ENCODE measurements around the gene MYOZ3.

The MYOZ3 gene

DNA sequence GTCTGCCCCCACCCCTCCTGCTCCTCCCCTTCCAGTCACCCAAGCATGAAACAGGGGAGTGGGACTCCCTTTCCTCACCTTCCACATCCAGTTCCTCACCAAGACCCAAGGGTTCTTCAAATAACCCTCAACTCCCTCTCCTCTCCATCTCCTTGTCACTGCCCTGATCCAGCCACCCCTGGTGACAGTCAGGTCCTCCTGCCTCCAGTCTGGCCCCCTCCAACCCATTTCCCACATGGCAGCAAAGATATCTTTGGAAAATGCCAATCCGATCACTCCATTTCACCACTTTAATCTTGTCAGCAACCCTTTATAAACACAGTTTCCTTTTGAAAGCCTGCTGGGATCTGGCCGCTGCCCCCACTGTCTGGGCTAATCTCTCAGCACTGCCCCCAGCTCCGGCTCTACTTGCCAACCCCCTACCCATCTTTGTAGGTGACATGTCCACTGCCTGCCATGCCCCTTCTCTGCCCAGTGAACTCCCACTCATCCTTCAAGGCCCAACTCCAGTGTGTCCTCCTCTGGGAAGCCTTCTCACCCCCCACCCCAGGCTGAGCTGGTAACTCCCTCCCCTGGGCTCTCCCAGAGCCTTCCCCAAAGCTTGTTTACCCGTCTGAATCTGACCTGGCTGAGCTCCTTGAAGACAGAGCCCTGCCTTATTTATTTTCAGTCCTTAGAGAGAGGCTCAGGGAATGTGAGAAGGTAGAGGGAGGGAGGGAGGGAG, 781 bp upstream of the MYOZ3 start:
- H3K27me3 ChIP-seq (ENCODE audit: control insufficient read depth, insufficient read depth, low read length, poor library complexity, severe bottlenecking), result no peaks in the 10 kb centered on the region
- H3K4me1 ChIP-seq (ENCODE audit: control insufficient read depth, insufficient read depth, low read length), result peaks cover 9% of the 10 kb centered on the region
- no peak overlapping the region for H3K4me3 ChIP-seq (ENCODE audit: insufficient read depth, low read depth, low read length)
- H3K27ac ChIP-seq (ENCODE audit: insufficient read depth, low read depth, low read length, poor library complexity, severe bottlenecking), result no peak overlapping the region
- H3K9me3 ChIP-seq (ENCODE audit: control insufficient read depth, low read length), result no peaks in the 10 kb centered on the region
- H3K36me3 ChIP-seq (ENCODE audit: control insufficient read depth, insufficient read depth, low read length), result no peaks in the 10 kb centered on the region
- 53 to 55% methylated on average over 4 of the region's 4 CpGs for WGBS, 2 experiments

DNA sequence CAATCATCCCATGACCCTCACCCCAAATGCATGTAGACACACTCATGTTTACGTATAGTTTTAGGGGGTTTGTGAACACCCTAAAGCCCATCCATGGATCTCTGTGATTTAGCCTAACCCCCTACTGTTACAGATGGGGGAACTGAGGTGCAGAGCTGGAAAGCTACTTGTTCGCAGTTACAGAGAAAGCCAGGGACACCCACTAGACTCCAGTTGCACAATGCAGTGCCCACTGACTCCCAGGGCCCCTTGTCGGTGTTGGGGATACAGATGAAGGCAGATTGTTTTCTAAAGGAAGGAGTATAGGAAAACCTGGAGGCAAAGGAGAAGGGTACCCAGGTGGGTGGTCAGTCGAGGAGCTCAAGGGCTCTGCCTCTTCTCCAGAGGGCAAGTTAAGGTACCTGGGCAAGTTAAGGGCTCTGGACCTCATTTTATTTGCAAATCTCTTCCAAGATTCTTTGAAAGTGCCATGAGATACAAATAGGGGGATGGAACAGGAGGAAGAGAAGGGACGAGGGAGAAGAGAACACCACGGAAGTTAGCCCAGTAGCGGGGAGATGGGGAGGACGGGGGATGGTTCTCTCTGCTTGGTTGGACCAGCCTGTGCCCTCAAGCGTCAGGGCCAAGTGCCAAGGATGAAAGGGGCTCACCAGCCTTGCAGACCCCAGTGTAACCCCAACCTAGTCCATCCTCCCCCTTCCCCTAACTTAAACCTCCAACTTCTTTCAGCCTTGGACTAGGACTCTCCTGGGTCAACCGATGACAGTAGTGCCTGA, 958 bp downstream of the MYOZ3 start:
- Histone ChIP-seq H3K36me3 (ENCODE audit: control insufficient read depth, insufficient read depth, low read length) (no peaks in the 10 kb centered on the region), H3K27ac (ENCODE audit: insufficient read depth, low read depth, low read length, poor library complexity, severe bottlenecking) (no peak overlapping the region), H3K27me3 (ENCODE audit: control insufficient read depth, insufficient read depth, low read length, poor library complexity, severe bottlenecking) (no peaks in the 10 kb centered on the region), H3K4me1 (ENCODE audit: control insufficient read depth, insufficient read depth, low read length) (peaks cover 9% of the 10 kb centered on the region), H3K4me3 (ENCODE audit: insufficient read depth, low read depth, low read length) (no peak overlapping the region), H3K9me3 (ENCODE audit: control insufficient read depth, low read length) (no peaks in the 10 kb centered on the region)
- WGBS, 2 experiments, result 91 to 93% methylated on average over 10 of the region's 10 CpGs

DNA sequence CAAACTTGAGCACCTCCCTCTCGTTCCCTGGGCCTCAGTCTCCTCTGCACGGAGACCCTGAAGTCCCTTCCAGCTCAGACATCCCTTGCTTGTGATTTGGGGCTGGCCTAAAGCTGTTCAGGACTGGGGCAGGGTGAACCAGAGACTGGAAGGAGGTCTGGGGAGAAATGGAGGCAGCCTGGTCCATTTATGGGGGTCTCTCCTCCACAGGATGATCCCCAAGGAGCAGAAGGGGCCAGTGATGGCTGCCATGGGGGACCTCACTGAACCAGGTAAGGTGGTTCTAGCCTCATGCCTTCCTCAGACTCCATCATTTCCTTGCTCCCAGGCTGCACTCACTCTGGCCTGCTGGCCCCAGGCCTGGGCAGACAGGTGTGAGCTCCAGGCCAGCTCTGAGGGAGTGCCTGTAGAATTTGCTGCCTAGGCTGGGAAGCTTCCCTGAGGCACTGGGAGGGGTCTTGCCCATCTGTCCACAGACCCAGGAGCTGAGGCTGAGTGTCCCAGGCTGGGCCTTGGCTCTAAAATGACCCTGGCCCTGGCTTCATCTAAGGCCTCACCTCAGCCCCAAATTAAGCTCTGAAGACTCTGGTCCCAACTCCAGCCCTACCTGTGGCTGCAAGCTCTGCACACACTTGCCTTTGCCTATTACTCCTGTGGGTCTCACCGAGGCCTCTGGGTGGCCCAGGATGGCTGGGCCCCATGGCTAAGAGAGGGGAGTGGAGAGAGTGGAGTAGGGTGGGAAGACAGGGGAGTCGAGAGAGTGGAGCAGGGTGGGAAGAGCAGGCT, 1.9 kb downstream of the MYOZ3 start:
- Histone ChIP-seq H3K36me3 (ENCODE audit: control insufficient read depth, insufficient read depth, low read length) (no peaks in the 10 kb centered on the region), H3K9me3 (ENCODE audit: control insufficient read depth, low read length) (no peaks in the 10 kb centered on the region), H3K27ac (ENCODE audit: insufficient read depth, low read depth, low read length, poor library complexity, severe bottlenecking) (no peak overlapping the region), H3K4me3 (ENCODE audit: insufficient read depth, low read depth, low read length) (no peak overlapping the region), H3K27me3 (ENCODE audit: control insufficient read depth, insufficient read depth, low read length, poor library complexity, severe bottlenecking) (no peaks in the 10 kb centered on the region), H3K4me1 (ENCODE audit: control insufficient read depth, insufficient read depth, low read length) (peaks cover 9% of the 10 kb centered on the region)
- WGBS, 2 experiments, result 80 to 82% methylated on average over 3 to 4 of the region's 4 CpGs

DNA sequence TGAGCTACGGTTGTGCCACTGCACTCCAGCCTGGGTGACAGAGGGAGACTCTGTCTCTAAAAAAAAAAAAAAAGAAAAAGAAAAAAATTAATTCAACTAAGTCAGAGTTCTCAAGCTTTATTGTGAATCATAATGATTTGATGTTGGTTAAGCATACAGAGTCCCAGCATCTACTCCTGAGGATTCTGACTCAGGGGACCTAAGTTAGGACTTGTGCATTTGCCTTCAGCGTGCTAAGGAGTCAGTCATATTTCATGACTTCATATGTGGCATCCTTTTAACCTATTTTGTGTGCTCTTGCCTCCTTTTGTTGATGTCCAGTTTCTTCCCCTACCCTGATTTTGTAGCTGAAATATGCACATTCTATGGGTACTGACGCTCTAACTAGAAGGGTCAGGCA, 2.9 kb downstream of the MYOZ3 start:
- Histone ChIP-seq H3K4me1 (ENCODE audit: control insufficient read depth, insufficient read depth, low read length) (peaks cover 9% of the 10 kb centered on the region), H3K27me3 (ENCODE audit: control insufficient read depth, insufficient read depth, low read length, poor library complexity, severe bottlenecking) (no peaks in the 10 kb centered on the region), H3K27ac (ENCODE audit: insufficient read depth, low read depth, low read length, poor library complexity, severe bottlenecking) (no peak overlapping the region), H3K4me3 (ENCODE audit: insufficient read depth, low read depth, low read length) (no peak overlapping the region), H3K36me3 (ENCODE audit: control insufficient read depth, insufficient read depth, low read length) (no peaks in the 10 kb centered on the region), H3K9me3 (ENCODE audit: control insufficient read depth, low read length) (no peaks in the 10 kb centered on the region)
- 85 to 97% methylated on average over 3 of the region's 3 CpGs for WGBS, 2 experiments

DNA sequence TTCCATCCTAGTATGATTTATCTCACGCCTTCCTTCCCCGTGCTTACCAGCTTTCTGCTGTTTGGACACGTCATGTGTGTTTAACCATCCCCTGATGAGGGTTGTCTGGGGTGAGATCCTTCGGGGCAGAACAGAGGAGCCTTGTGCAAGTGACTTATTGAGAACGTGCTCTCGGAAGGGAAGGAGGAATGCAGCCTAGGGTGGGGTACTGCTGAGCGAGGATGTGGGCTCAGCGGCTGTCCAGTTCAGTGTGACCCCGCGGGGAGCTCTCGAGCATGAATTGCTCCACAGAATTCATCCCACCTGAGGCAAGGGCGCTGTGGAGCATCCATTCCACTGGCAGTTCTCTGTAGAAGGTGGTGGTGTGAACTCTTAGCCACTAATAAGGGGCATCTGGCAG, 4.0 kb downstream of the MYOZ3 start:
- 91 to 93% methylated on average over 12 of the region's 12 CpGs for WGBS, 2 experiments
- no peak overlapping the region for H3K4me3 ChIP-seq (ENCODE audit: insufficient read depth, low read depth, low read length)
- no peaks in the 10 kb centered on the region for H3K36me3 ChIP-seq (ENCODE audit: control insufficient read depth, insufficient read depth, low read length)
- H3K9me3 ChIP-seq (ENCODE audit: control insufficient read depth, low read length), result no peaks in the 10 kb centered on the region
- H3K27ac ChIP-seq (ENCODE audit: insufficient read depth, low read depth, low read length, poor library complexity, severe bottlenecking), result no peak overlapping the region
- no peaks in the 10 kb centered on the region for H3K27me3 ChIP-seq (ENCODE audit: control insufficient read depth, insufficient read depth, low read length, poor library complexity, severe bottlenecking)
- H3K4me1 ChIP-seq (ENCODE audit: control insufficient read depth, insufficient read depth, low read length), result peaks cover 5% of the 10 kb centered on the region

DNA sequence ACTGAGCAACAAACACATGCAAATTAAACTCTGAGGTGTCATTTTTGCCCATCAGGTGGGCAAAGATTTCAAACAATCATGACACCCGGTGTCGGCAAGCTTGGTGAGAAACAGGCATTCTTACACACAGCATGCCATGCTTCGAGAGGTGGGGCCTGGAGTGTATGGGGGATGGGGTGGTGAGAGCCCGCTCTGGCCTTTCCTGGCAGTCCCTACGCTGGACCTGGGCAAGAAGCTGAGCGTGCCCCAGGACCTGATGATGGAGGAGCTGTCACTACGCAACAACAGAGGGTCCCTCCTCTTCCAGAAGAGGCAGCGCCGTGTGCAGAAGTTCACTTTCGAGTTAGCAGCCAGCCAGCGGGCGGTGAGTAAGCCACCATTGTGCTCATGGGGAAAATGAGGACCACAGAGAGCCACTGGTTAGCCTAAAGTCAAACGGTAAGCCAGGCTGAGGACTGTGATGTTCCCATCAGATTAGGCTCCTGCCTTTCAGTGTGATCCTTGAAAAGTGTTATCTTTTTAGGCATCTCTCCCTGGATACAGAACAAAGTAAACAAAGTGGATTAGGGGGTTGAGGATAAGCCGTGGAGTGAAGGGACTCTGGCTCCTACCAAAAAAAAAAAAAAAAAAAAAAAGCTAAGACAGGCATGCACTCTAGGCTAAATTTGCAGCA, 9.4 kb downstream of the MYOZ3 start:
- Histone ChIP-seq H3K36me3 (ENCODE audit: control insufficient read depth, insufficient read depth, low read length) (no peaks in the 10 kb centered on the region), H3K4me1 (ENCODE audit: control insufficient read depth, insufficient read depth, low read length) (peaks cover 18% of the 10 kb centered on the region), H3K27ac (ENCODE audit: insufficient read depth, low read depth, low read length, poor library complexity, severe bottlenecking) (no peak overlapping the region), H3K27me3 (ENCODE audit: control insufficient read depth, insufficient read depth, low read length, poor library complexity, severe bottlenecking) (peaks cover 31% of the 10 kb centered on the region), H3K4me3 (ENCODE audit: insufficient read depth, low read depth, low read length) (no peak overlapping the region), H3K9me3 (ENCODE audit: control insufficient read depth, low read length) (no peaks in the 10 kb centered on the region)
- 57 to 63% methylated on average over 13 to 14 of the region's 14 CpGs for WGBS, 2 experiments

DNA sequence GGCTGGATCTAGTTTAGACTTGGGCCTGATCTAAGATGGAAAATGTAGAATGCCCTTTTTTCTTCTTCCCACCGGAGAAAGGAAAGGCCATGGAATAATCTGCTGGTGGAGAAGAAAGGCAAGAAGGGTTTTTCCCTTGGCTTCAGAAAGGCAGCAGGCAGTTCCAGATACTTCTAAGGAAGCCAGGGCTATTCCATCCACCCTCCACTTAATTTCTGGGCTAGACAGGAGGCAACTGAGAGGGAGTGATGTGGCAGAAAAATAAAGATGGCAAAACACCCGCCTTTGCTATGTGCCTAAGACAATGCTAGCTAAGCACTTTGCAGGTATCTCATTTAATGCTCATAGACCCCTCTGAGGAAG, 9.9 kb downstream of the MYOZ3 start:
- Histone ChIP-seq H3K27ac (ENCODE audit: insufficient read depth, low read depth, low read length, poor library complexity, severe bottlenecking) (no peak overlapping the region), H3K4me3 (ENCODE audit: insufficient read depth, low read depth, low read length) (no peak overlapping the region), H3K4me1 (ENCODE audit: control insufficient read depth, insufficient read depth, low read length) (peaks cover 18% of the 10 kb centered on the region), H3K9me3 (ENCODE audit: control insufficient read depth, low read length) (no peaks in the 10 kb centered on the region), H3K36me3 (ENCODE audit: control insufficient read depth, insufficient read depth, low read length) (no peaks in the 10 kb centered on the region), H3K27me3 (ENCODE audit: control insufficient read depth, insufficient read depth, low read length, poor library complexity, severe bottlenecking) (peaks cover 31% of the 10 kb centered on the region)
- WGBS, 2 experiments, result 46 to 63% methylated on average over 2 of the region's 2 CpGs

DNA sequence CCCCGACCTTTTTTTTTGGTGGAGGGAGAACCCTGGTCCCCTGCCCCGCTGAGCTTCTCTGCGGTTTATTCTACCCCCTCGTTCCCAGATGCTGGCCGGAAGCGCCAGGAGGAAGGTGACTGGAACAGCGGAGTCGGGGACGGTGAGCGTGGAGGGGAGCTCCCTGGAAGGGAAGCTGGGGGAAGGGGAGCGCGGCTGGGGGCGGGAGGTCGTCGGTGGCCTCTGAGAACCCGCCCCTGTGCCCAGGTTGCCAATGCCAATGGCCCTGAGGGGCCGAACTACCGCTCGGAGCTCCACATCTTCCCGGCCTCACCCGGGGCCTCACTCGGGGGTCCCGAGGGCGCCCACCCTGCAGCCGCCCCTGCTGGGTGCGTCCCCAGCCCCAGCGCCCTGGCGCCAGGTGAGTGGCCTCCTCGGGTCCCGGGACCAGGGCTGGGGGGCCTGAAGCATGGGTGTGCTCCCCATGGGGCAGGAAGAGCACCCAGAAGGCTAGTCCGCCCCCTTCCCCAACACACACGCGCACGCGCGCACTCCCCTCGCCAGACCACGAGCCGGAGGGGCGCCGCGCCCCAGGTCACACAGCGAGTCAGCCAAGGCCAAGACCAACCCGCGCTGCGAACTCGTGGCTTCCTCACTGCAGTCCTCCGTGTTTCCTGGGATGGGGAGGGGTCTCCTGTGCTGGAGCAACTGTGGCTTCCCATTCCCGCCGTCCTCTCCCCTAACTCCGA, 10.6 kb downstream of the MYOZ3 start:
- Histone ChIP-seq H3K4me1 (ENCODE audit: control insufficient read depth, insufficient read depth, low read length) (peaks cover 18% of the 10 kb centered on the region), H3K9me3 (ENCODE audit: control insufficient read depth, low read length) (no peaks in the 10 kb centered on the region), H3K36me3 (ENCODE audit: control insufficient read depth, insufficient read depth, low read length) (no peaks in the 10 kb centered on the region), H3K27ac (ENCODE audit: insufficient read depth, low read depth, low read length, poor library complexity, severe bottlenecking) (no peak overlapping the region), H3K4me3 (ENCODE audit: insufficient read depth, low read depth, low read length) (peak overlapping the region; percentile 57), H3K27me3 (ENCODE audit: control insufficient read depth, insufficient read depth, low read length, poor library complexity, severe bottlenecking) (peaks cover 31% of the 10 kb centered on the region)
- 1% methylated on average over 48 to 51 of the region's 51 CpGs for WGBS, 2 experiments

DNA sequence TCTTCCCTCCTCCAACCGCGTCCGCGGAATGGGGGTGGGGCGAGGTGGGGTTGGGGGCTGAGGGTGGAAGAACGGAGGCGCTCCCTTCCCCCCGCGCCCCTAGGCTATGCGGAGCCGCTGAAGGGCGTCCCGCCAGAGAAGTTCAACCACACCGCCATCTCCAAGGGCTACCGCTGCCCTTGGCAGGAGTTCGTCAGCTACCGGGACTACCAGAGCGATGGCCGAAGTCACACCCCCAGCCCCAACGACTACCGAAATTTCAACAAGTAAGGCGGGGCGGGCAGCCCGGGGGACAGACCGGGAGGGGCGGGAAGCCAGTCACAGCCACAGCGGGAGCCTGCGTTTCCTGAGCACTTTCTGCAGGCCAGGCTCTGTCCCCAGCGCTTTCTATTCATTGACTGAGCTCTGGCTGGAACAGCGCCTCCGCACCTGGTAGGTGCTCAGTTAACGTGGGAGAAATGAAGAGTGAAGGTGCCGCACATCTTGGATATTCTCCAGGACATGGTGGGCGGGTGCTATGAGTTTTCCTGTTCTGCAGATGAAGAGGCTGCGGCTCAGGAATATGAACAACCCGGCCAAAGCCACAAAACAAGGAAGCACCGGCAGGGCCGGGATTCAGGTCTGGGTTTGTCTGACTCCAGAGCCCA, 11.3 kb downstream of the MYOZ3 start:
- H3K27me3 ChIP-seq (ENCODE audit: control insufficient read depth, insufficient read depth, low read length, poor library complexity, severe bottlenecking), result peaks cover 31% of the 10 kb centered on the region
- no peak overlapping the region for H3K27ac ChIP-seq (ENCODE audit: insufficient read depth, low read depth, low read length, poor library complexity, severe bottlenecking)
- no peaks in the 10 kb centered on the region for H3K9me3 ChIP-seq (ENCODE audit: control insufficient read depth, low read length)
- peak overlapping the region; percentile 57 for H3K4me3 ChIP-seq (ENCODE audit: insufficient read depth, low read depth, low read length)
- H3K36me3 ChIP-seq (ENCODE audit: control insufficient read depth, insufficient read depth, low read length), result no peaks in the 10 kb centered on the region
- H3K4me1 ChIP-seq (ENCODE audit: control insufficient read depth, insufficient read depth, low read length), result peaks cover 18% of the 10 kb centered on the region
- 4% methylated on average over 33 to 38 of the region's 38 CpGs for WGBS, 2 experiments
